Measurements from ENCODE around the gene SULT1B1.

GRCh38 chr4:69707807-69708206 lies 52.6 kb downstream of the SULT1B1 start:
- TF ChIP-seq CTCF (IDR thresholded peaks at IDR 0.05; ENCODE audit: extremely low read depth in 1 of 2, insufficient read depth in 1 of 2, low read depth in 1 of 2, low read length in 2 of 2): no peak
- TF ChIP-seq JUN (IDR thresholded peaks at IDR 0.05; ENCODE audit: borderline replicate concordance, insufficient read depth, insufficient read length, low read depth): no peak
- TF ChIP-seq EZH2 (IDR thresholded peaks at IDR 0.05; ENCODE audit: borderline replicate concordance, low read depth, low read length, severe bottlenecking): no peak
- TF ChIP-seq POLR2A (IDR thresholded peaks at IDR 0.05; ENCODE audit: low read depth, low read length): no peak
- TF ChIP-seq, protein P1, sequence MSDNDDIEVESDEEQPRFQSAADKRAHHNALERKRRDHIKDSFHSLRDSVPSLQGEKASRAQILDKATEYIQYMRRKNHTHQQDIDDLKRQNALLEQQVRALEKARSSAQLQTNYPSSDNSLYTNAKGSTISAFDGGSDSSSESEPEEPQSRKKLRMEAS (IDR thresholded peaks at IDR 0.05; ENCODE audit: insufficient read depth, insufficient read length): no peak
- no peak for TF ChIP-seq POLR2AphosphoS5 (IDR thresholded peaks at IDR 0.05; ENCODE audit: insufficient read depth, low read depth, low read length)
- no peak for TF ChIP-seq MYC (IDR thresholded peaks at IDR 0.05; ENCODE audit: low read depth, low read length)
- TF ChIP-seq GATA2 (IDR thresholded peaks at IDR 0.05; ENCODE audit: insufficient read depth, insufficient read length, low read depth, low read length): peak; percentile 42

All from endothelial cell of umbilical vein (primary cell).